HS-27A (cell line): ENCODE results near the gene MAS1L.

Experiments
- DNase-seq: peaks from one replicate; pipeline ENCODE4 v3.0.0-alpha.2; 2012; ENCODE audit warnings: low read depth, missing footprints

Gene MAS1L

GRCh38 chr6:29510202-29510601 lies 22.4 kb upstream of the MAS1L start:
- DNase-seq: no peak

- no peak for DNase-seq
Measured at GRCh38 chr6:29509711-29510110, 22.0 kb upstream of the MAS1L start.

- DNase-seq: no peak
Measured at GRCh38 chr6:29509239-29509638, 21.5 kb upstream of the MAS1L start.

- no peak for DNase-seq
Measured at GRCh38 chr6:29507319-29507718, 19.6 kb upstream of the MAS1L start.

GRCh38 chr6:29506446-29507067 lies 18.8 kb upstream of the MAS1L start:
- no peak for DNase-seq

- DNase-seq: no peak
Measured at GRCh38 chr6:29505808-29506207, 18.1 kb upstream of the MAS1L start.

- DNase-seq: no peak
Measured at GRCh38 chr6:29504961-29505360, 17.2 kb upstream of the MAS1L start.

- DNase-seq: no peak
Measured at GRCh38 chr6:29502597-29502996, 14.8 kb upstream of the MAS1L start.

GRCh38 chr6:29502181-29502580 lies 14.4 kb upstream of the MAS1L start:
- DNase-seq: no peak

- no peak for DNase-seq
Measured at GRCh38 chr6:29501106-29501505, 13.3 kb upstream of the MAS1L start.

- no peak for DNase-seq
Measured at GRCh38 chr6:29500594-29500993, 12.8 kb upstream of the MAS1L start.

GRCh38 chr6:29499704-29500103 lies 11.9 kb upstream of the MAS1L start:
- no peak for DNase-seq

- no peak for DNase-seq
Measured at GRCh38 chr6:29496961-29497360, 9.2 kb upstream of the MAS1L start.

- no peak for DNase-seq
Measured at GRCh38 chr6:29495571-29495970, 7.8 kb upstream of the MAS1L start.

GRCh38 chr6:29494131-29494530 lies 6.4 kb upstream of the MAS1L start:
- DNase-seq: no peak

- no peak for DNase-seq
Measured at GRCh38 chr6:29493261-29493660, 5.5 kb upstream of the MAS1L start.

GRCh38 chr6:29491574-29491973 lies 3.8 kb upstream of the MAS1L start:
- DNase-seq: no peak

GRCh38 chr6:29490552-29490951 lies 2.8 kb upstream of the MAS1L start:
- DNase-seq: no peak

GRCh38 chr6:29490055-29490454 lies 2.3 kb upstream of the MAS1L start:
- DNase-seq: no peak

- DNase-seq: no peak
Measured at GRCh38 chr6:29489286-29489685, 1.5 kb upstream of the MAS1L start.

GRCh38 chr6:29488874-29489273 lies 1.1 kb upstream of the MAS1L start:
- no peak for DNase-seq

GRCh38 chr6:29487131-29487530 lies 625 bp downstream of the MAS1L start:
- no peak for DNase-seq

GRCh38 chr6:29486577-29486976 lies 1.2 kb downstream of the MAS1L start:
- DNase-seq: no peak

GRCh38 chr6:29483735-29484134 lies 4.0 kb downstream of the MAS1L start:
- DNase-seq: no peak

GRCh38 chr6:29483186-29483585 lies 4.6 kb downstream of the MAS1L start:
- DNase-seq: peak; percentile 17
